H1 (cell line): ENCODE measurements around the gene ZNF408. TPM values are rescaled to one million over a fixed set of nuclear protein-coding genes. Genes with fewer than 3 reads are reported as not detected.

Source experiments
- microRNA-seq, 2 experiments: library from miRNA; unstranded; fragments of <30 nt; microRNA quantifications; one replicate each; pipeline versions ENCODE4 to v1.2.0, GENCODE V29; 2016 to 2020; ENCODE audit warnings: borderline microRNAs expressed in 2 of 2, borderline number of aligned reads in 2 of 2, borderline replicate concordance in 1 of 2
- polyA plus RNA-seq, 7 experiments: library from polyadenylated mRNA; depleted of rRNA in 3 of 7; stranded (reverse) in 5 of 7; unstranded in 2 of 7; fragments of >200 nt in 5 of 7; fragments of 200-250 nt in 2 of 7; gene quantifications; 1 replicate in 5 of 7; 2 replicates in 1 of 7; 4 replicates in 1 of 7; pipeline versions ENCODE4 v1.2.1 to v1.2.3, GENCODE V29; 2011 to 2013; ENCODE audit warnings: missing spikeins in 2 of 7, mixed read lengths in 2 of 7
- small RNA-seq: library from polyadenylated mRNA; stranded (forward); fragments of <200 nt; extraction: miRNeasy Mini kit (QIAGEN cat#:217004); gene quantifications from one replicate; pipeline ENCODE3, GENCODE V24; 2013; ENCODE audit not compliant: insufficient read depth
- total RNA-seq: library from RNA; stranded (reverse); fragmentation: NEBNext Ultra II Directional; extraction: Animal tissue kit (Norgen Biotek cat#: 25700); gene quantifications from 2 replicates; pipeline ENCODE4 v1.2.1, GENCODE V29; 2021

Gene ZNF408
- total and polyA plus RNA-seq, 2 of the 8 experiments (the other 6 are each of a cell fraction or from before 2014, with no cell fraction given) = 10.7 to 11.0 TPM

Small RNA genes lying within 50 kb of the gene (microRNA-seq; reads per million reads assigned to microRNA genes)
- 0.23 to 0.41 reads per million in 2 experiments for gene MIR5582

Small RNA genes lying within 50 kb of the gene (small RNA-seq; reads per million reads assigned to genes)
- gene MIR5582 = 1.0 reads per million

Other genes starting within 250 kb of the ZNF408 start
- gene AMBRA1, start 107.0 kb upstream of the ZNF408 start, total RNA-seq = 35.6 and 37.4 TPM in 2 replicates
- gene AMBRA1, start 107.0 kb upstream of the ZNF408 start, polyA plus RNA-seq (2011; rRNA removed) = 14.2 and 22.5 TPM in 2 replicates
- 4.3 and 5.1 TPM in 2 replicates for gene HARBI1, start 83.8 kb upstream of the ZNF408 start, total RNA-seq
- gene HARBI1, start 83.8 kb upstream of the ZNF408 start, polyA plus RNA-seq (2011; rRNA removed) = 2.7 and 3.8 TPM in 2 replicates
- gene ATG13, start 83.5 kb upstream of the ZNF408 start, total RNA-seq = 77.4 and 82.2 TPM in 2 replicates
- 65.0 and 99.4 TPM in 2 replicates for gene ATG13, start 83.5 kb upstream of the ZNF408 start, polyA plus RNA-seq (2011; rRNA removed)
- gene ARHGAP1, start 412 bp upstream of the ZNF408 start, total RNA-seq = 58.8 and 63.3 TPM in 2 replicates
- 28.6 and 42.8 TPM in 2 replicates for gene ARHGAP1, start 412 bp upstream of the ZNF408 start, polyA plus RNA-seq (2011; rRNA removed)
- not detected in 2 replicates for gene F2, start 18.2 kb downstream of the ZNF408 start, total RNA-seq
- gene F2, start 18.2 kb downstream of the ZNF408 start, polyA plus RNA-seq (2011; rRNA removed) = 0.11 and 0.25 TPM in 2 replicates
- 185 and 192 TPM in 2 replicates for gene CKAP5, start 145.2 kb downstream of the ZNF408 start, total RNA-seq
- gene CKAP5, start 145.2 kb downstream of the ZNF408 start, polyA plus RNA-seq (2011; rRNA removed) = 45.2 and 64.8 TPM in 2 replicates
- gene LRP4, start 217.5 kb downstream of the ZNF408 start, total RNA-seq = 20.8 and 22.1 TPM in 2 replicates
- gene LRP4, start 217.5 kb downstream of the ZNF408 start, polyA plus RNA-seq (2011; rRNA removed) = 5.4 and 11.0 TPM in 2 replicates
- gene CSTPP1, start 235.7 kb downstream of the ZNF408 start, total RNA-seq = 24.2 and 26.2 TPM in 2 replicates
- gene CSTPP1, start 235.7 kb downstream of the ZNF408 start, polyA plus RNA-seq (2011; rRNA removed) = 28.7 and 55.1 TPM in 2 replicates